Breast epithelium (tissue), 3 donors: ENCODE data around the gene MAP4K2.

Source experiments
- CTCF ChIP-seq, 3 donors: fragments of 450-650 bp; IDR thresholded peaks; one replicate each; pipeline ENCODE4 v1.5.1; 2016 to 2017; ENCODE audit warnings: antibody characterized with exemption in 3 of 3, mild to moderate bottlenecking in 3 of 3, moderate library complexity in 3 of 3
- POLR2A ChIP-seq: fragments of 450-650 bp; IDR thresholded peaks from one replicate; pipeline ENCODE4 v1.6.1; 2016; ENCODE audit warnings: antibody characterized with exemption, mild to moderate bottlenecking, moderate library complexity
- POLR2AphosphoS5 ChIP-seq, 3 donors: sonication (generic); formaldehyde crosslinking; IDR thresholded peaks; one replicate each; pipeline ENCODE4 v1.6.1; 2017; ENCODE audit warnings: antibody characterized with exemption in 3 of 3

- no peak for TF ChIP-seq POLR2A
- no peak for TF ChIP-seq CTCF (IDR thresholded peaks at IDR 0.05)
- TF ChIP-seq POLR2AphosphoS5 (IDR thresholded peaks at IDR 0.05): no peak
Measured at GRCh38 chr11:64842851-64843685, 40.1 kb upstream of the MAP4K2 start.
